Measurements from ENCODE around the gene UGGT1.
A peak's percentile ranks its signal among the peaks of the same experiment; 100 is the strongest.

The UGGT1 gene

DNA sequence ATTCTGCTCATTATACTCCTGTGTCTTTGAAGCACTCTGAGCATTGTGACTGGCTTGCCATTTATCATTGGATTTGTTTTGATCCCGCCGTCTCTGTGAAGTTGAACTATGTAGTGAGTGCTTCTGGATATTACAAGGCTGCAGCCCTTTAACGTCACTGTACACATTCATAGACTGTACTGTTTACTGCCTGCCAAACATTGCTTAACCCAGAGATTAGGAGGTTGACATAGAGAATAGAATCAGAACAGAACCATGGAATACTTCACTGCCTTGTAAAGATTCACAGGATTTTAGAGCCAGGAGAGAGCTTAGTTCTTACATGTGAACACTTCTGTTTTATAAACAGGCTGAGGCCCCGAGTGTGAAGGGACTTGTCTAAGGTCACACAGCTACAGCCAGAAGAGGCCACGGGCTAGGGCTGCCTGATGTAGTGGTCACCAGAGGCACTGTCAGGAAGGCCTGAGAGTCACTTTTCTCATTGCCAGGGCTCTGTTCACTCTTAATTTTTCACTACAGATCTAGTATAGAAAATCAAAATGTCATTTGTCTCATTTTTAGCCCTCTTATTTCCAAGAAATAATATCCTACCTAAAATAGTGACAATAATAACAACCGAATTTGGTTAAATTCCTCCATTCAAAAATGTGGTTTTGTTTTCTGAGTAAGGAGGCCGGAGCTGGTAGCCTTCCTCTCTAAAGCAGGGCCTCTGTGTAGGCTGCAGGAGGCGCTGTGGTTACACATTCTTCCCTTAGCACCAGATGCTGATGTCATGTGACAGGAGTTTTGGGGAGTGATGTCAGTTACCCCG lies 87.9 kb downstream of the UGGT1 start:
- peak; percentile 30 for DNase-seq
- Histone ChIP-seq H3K4me3 (ENCODE audit: low read depth, low read length) (no peak overlapping the region), H3K9me3 (no peaks in the 10 kb centered on the region), H3K36me3 (peaks cover 13% of the 10 kb centered on the region), H3K4me1 (no peaks in the 10 kb centered on the region), H3K27me3 (no peaks in the 10 kb centered on the region)
- TF ChIP-seq, protein P1, sequence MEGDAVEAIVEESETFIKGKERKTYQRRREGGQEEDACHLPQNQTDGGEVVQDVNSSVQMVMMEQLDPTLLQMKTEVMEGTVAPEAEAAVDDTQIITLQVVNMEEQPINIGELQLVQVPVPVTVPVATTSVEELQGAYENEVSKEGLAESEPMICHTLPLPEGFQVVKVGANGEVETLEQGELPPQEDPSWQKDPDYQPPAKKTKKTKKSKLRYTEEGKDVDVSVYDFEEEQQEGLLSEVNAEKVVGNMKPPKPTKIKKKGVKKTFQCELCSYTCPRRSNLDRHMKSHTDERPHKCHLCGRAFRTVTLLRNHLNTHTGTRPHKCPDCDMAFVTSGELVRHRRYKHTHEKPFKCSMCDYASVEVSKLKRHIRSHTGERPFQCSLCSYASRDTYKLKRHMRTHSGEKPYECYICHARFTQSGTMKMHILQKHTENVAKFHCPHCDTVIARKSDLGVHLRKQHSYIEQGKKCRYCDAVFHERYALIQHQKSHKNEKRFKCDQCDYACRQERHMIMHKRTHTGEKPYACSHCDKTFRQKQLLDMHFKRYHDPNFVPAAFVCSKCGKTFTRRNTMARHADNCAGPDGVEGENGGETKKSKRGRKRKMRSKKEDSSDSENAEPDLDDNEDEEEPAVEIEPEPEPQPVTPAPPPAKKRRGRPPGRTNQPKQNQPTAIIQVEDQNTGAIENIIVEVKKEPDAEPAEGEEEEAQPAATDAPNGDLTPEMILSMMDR (IDR thresholded peaks at IDR 0.05; ENCODE audit: low read depth, low read length): peak; percentile 69

DNA sequence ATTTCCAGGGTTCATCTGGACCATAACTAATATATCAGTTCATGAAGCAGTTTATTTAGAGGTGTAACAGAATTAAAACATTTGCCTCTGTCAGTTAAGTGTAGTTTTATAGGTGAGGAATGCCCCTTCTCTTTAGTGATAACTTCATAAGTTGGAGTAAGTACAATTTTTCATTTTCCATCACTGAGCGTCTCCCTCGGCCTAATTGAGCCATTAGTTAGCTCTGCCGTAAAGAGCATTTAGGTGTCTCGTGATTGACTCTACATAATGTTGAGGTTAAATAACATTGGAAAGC lies 88.4 kb downstream of the UGGT1 start:
- Histone ChIP-seq H3K27me3 (no peaks in the 10 kb centered on the region), H3K4me3 (ENCODE audit: low read depth, low read length) (no peak overlapping the region), H3K9me3 (no peaks in the 10 kb centered on the region), H3K4me1 (no peaks in the 10 kb centered on the region), H3K36me3 (peaks cover 13% of the 10 kb centered on the region)
- DNase-seq: no peak
- TF ChIP-seq, protein P1 (IDR thresholded peaks at IDR 0.05; ENCODE audit: low read depth, low read length): no peak

DNA sequence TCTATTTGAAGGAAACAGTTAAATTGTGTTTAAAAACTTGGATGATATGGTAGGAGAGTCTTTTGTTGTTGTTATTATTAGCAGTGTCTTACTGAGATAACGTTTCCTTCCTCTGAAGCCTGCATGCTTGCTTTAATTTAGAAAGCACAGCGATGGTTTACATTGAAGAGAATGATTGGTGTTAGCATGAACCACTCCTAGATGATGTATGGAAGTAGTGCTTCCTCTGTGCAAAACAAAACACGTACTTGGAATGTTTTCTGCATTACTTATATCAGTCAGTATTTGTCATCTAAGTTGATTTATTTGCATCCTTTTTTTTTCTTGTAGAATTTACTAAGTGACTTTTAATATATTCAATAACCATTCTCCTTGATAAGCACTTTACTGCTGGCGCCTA lies 89.0 kb downstream of the UGGT1 start:
- no peaks in the 10 kb centered on the region for H3K9me3 ChIP-seq
- H3K36me3 ChIP-seq: peaks cover 12% of the 10 kb centered on the region
- H3K4me3 ChIP-seq (ENCODE audit: low read depth, low read length): no peak overlapping the region
- TF ChIP-seq, protein P1 (IDR thresholded peaks at IDR 0.05; ENCODE audit: low read depth, low read length): no peak
- no peaks in the 10 kb centered on the region for H3K4me1 ChIP-seq
- no peaks in the 10 kb centered on the region for H3K27me3 ChIP-seq
- DNase-seq: no peak

DNA sequence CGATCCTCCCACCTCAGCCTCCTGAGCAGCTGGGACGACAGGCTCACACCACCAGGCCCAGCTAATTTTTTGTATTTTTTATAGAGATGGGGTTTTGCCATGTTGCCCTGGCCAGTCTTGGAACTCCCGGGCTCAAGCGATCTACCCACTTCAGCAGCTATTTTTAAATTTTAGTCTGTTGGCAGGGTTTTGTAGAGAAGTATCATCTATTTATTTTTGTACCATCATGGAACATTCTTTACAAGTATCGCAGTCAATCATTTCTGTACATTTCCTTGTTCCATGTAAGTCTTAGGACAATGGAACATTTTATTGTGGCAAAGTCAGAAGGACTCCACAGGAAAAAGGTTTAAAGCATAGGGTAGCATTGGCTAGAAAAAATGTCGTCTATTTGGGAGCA lies 94.6 kb downstream of the UGGT1 start:
- H3K9me3 ChIP-seq: no peaks in the 10 kb centered on the region
- no peak for DNase-seq
- H3K4me3 ChIP-seq (ENCODE audit: low read depth, low read length): no peak overlapping the region
- H3K36me3 ChIP-seq: no peaks in the 10 kb centered on the region; the same call in 1 of the 2 replicates
- no peaks in the 10 kb centered on the region for H3K4me1 ChIP-seq
- no peaks in the 10 kb centered on the region for H3K27me3 ChIP-seq
- TF ChIP-seq, protein P1 (IDR thresholded peaks at IDR 0.05; ENCODE audit: low read depth, low read length): no peak

DNA sequence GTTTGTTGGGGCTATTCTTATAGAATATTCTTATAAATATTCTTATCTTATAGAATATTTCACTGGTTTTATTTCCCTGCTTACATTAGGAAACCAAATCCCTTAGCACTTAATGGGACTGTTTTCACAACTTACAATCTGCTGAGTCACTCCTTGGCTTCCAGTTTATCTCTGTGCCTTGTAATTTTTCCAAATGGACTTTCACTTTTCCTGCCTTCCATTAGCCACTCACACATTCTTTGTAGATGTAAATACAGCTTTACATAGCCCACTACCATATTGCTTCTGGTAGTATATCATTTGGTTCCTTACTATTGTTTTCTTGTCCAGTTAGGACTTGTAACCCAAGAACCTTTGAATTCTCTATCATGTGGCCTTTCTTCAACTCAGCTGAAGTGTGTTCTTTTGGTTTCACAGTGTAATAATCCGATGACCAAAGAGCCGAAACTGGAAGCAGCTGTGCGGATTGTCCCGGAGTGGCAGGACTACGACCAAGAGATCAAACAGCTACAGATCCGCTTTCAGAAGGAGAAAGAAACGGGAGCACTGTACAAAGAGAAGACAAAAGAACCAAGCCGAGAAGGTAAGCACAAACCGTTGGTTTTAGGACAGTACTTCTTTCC lies 96.1 kb downstream of the UGGT1 start:
- no peaks in the 10 kb centered on the region; the same call in 1 of the 2 replicates for H3K36me3 ChIP-seq
- H3K27me3 ChIP-seq: no peaks in the 10 kb centered on the region
- no peak overlapping the region for H3K4me3 ChIP-seq (ENCODE audit: low read depth, low read length)
- no peaks in the 10 kb centered on the region for H3K4me1 ChIP-seq
- DNase-seq: no peak
- TF ChIP-seq, protein P1 (IDR thresholded peaks at IDR 0.05; ENCODE audit: low read depth, low read length): no peak
- H3K9me3 ChIP-seq: no peaks in the 10 kb centered on the region

DNA sequence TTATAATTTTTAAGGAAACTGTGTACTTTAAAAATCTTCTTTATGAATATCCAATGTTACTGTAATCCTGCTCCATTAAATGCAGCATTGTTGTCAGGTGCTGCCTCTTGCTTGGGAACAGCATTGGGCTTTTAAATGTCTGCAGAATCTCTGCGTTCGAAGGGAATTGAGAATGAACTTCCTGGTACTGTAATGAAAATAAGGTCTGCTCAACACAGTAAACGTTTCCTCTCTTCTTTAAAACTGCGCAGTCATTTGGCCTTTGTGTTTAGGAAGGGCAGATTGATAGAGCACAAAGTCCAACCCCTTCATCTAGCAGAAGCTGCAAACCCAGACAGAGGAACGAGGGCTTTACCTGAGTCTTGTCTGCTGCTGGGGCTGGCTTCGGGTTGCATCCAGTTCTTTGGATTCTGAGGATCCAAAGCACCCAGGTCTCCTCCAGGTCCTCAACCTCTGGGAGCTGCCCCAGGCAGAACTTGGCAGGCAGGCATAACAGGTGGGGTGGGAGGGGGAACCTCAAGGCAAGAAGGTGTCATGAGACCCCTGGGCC lies 104.5 kb downstream of the UGGT1 start:
- DNase-seq: no peak
- Histone ChIP-seq H3K27me3 (no peaks in the 10 kb centered on the region), H3K4me3 (ENCODE audit: low read depth, low read length) (no peak overlapping the region), H3K9me3 (no peaks in the 10 kb centered on the region), H3K36me3 (no peaks in the 10 kb centered on the region), H3K4me1 (no peaks in the 10 kb centered on the region)
- TF ChIP-seq, protein P1 (IDR thresholded peaks at IDR 0.05; ENCODE audit: low read depth, low read length): no peak
